SH-SY5Y (cell line): Measurements from ENCODE around the gene VSIR.

Experiments used
- GATA2 ChIP-seq: IDR thresholded peaks from 2 replicates; pipeline ENCODE4 v1.6.1; 2011; ENCODE audit warnings: mild to moderate bottlenecking, low read depth, low read length
- GATA3 ChIP-seq: IDR thresholded peaks from 2 replicates; pipeline ENCODE4 v1.6.1; 2011; ENCODE audit warnings: low read depth, mild to moderate bottlenecking, low read length, moderate library complexity

The VSIR gene

GRCh38 chr10:71773221-71773971 lies at the start of gene VSIR:
TSS of gene VSIR (minus strand) at chr10:71773520. CDS start at chr10:71773439, 81 bp downstream.
- TF ChIP-seq GATA2 (no peak), GATA3 (no peak)

DNA sequence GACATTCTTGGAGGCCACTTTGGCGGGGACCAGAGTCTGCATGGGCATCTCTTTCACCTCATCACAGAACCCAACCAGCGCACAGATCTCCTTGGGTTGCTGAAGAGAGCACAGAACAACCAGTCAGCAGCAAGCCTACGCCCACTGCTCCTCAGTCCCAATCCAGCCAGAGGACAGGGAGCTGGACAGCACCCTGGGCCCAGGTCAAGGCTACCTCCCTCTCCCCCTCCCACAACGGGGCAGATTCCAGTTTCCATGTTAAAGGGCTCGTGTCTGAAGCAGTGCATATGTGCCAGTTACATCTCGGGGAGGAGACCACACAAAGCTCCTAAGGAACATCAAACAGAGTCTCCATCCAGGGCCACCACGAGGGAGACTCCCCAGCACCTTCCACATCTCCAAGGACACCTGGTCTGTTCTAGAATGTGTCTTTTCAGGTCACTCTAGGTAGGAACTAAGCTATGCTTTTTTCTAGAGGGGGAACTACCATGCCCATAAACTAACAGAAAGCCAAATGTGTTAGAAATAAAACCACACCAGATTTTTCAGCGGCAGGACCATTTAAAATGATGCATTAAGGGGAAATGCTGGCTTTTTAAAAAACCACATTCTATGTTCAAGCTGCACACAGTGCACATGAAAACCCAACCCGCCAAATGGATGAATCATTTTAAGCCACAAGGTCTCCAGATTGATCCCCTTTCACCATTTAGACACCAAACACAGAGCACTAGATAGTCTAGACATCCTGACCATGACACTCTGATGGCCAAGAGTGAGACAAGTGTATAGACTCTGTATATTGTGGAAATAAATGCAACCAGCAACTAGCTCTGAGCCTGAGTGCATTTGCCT lies 48.8 kb upstream of the VSIR start:
- no peak for TF ChIP-seq GATA2
- TF ChIP-seq GATA3 = no peak

DNA sequence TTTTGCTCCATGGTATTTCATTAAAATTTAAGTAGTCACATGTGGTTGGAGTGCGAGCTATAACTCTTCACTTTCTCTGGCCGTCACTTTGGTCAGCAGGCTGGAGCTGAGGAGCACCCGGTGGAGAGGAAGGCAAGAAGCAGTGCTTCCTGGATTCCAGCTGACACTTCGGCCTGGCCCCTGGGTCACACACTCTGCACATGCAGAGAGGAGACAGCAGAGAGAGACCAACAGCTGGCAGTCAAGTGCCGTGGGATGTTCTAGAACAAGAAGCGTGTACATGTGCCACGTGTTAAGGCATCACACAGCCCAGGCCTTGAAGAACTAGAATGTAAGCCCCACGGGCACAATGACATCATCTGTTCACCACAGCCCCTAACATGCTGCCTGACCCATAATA lies 47.6 kb upstream of the VSIR start:
- TF ChIP-seq GATA2 (no peak), GATA3 (no peak)

DNA sequence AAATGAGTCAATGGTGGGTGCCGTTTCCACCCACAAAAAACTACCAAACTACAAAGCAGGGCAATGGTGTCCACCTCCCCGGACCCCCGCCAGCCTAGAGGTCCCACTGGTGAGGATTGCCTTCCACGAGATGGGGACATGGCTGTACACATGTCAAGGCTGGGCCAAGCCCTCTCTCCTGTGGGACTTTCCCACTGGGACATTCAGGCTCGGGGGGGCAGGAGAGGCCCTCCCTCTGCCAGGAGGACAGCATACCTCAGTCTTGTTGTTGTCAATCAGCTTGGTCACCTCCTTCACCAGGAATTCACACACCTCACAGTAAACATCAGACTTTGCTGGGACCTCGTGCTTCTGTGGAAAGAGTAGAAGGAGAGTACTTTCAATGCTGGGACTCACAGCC lies 46.7 kb upstream of the VSIR start:
- TF ChIP-seq GATA2 (no peak), GATA3 (no peak)

DNA sequence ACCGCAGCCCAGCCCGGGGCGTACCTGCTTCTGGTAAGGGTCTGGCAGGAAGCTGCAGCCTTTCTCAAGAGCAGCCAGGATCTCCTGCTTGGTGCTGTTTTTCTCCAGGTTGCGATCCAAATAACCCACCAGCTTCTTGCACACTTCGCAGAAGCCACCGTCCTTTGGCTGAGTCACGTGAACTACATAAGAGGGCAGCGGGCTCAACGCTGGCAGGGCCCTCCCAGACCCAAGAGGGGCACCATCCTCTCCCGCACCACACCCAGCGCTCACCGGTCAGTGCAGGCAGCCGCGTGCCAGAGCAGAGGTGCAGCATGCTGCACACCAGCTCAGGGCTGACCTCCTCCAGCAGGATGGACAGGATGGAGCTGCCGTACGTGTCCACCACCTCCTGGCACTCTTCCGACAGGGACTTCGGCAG lies 46.1 kb upstream of the VSIR start:
- TF ChIP-seq GATA3 (no peak), GATA2 (no peak)

- no peak for TF ChIP-seq GATA2
- TF ChIP-seq GATA3 = no peak
Measured at GRCh38 chr10:71818674-71819260, 45.4 kb upstream of the VSIR start.

GRCh38 chr10:71817831-71818655 lies 44.7 kb upstream of the VSIR start:
- TF ChIP-seq GATA2 = no peak
- no peak for TF ChIP-seq GATA3

- TF ChIP-seq GATA2 (no peak), GATA3 (no peak)
Measured at GRCh38 chr10:71816936-71817618, 43.8 kb upstream of the VSIR start.

- TF ChIP-seq GATA3 (no peak), GATA2 (no peak)
Measured at GRCh38 chr10:71816421-71816851, 43.1 kb upstream of the VSIR start.

DNA sequence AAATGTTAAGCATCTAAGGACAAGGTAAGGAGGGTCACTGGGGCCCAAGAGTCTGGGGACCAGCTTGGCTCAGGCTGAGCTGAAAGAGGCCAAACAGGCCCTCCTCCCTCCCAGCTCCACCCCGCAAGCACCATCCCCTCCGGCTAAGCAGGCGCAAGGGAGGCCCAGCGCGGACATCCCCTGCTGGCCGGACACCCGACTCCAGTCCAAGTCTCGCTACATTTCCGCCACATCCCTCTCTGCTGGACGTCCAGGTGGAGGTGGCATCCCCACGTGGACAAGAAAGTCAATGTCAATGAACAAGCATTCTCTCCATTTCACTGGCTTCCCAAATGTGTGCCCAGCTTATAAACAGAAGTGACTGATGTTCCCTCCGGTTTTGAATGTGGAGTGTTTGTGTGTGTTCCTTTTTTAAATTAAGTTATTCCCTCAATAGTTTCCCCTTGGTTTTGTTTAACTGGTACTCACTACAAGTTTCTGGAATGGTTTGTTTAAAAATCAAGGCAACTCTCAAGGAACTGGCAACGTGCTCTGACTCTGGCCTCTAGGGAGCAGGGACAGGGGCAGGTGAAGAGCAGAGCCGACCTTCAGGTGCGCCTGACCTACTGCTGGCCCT lies 42.3 kb upstream of the VSIR start:
- no peak for TF ChIP-seq GATA2

GRCh38 chr10:71814922-71815411 lies 41.6 kb upstream of the VSIR start:
- TF ChIP-seq GATA2 (no peak), GATA3 (no peak)

DNA sequence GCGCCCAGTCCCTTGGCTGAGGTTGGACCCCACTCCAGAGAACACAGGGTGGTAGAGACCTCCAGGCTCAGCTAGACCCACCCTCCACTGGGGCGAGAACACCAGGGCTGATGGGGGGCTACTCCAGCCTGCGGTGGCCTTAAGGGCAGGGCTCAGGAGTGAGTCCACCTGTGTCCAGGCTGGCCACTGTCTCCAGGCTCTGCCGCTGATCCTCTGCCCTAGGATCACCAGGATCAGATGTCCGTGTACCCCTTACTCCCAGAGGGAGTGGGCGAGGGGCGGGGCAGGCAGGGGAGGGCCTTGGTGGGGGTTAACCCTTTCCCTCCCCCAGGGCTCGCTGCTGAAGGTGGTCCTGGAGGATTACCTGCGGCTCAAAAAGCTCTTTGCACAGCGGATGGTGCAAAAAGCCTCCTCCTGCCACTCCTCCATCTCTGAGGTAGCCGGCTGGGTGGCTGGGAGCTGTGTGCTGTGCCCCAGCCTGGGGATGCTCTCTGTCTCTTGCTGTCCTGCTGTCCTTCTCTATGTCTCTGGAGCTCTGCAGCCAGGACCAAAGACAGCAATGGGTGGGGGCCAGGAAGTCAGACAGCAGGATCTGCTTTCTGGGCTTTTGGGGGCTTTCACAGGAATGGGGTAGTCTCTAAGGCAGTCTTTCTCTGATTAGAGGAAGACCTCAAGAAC lies 39.7 kb upstream of the VSIR start:
- TF ChIP-seq GATA2 (no peak), GATA3 (no peak)
